GM12864 (cell line): ENCODE data around the gene SPDYE6.
"Not testable (repeated sequence)": the region's sequence is repeated elsewhere in the genome, so short reads cannot be mapped to it uniquely, and the experiment has no call there.

Experiments used
- DNase-seq: peaks from one replicate; pipeline ENCODE4 v3.0.0-alpha.2; 2011; ENCODE audit warnings: low read depth
- H3K4me3 ChIP-seq: 2 replicates; pipeline ENCODE4 v1.5.1; 2011; ENCODE audit warnings: mild to moderate bottlenecking, low read depth, low read length, control low read depth
- TF ChIP-seq, protein P1 (sequence below): IDR thresholded peaks from 2 replicates; pipeline ENCODE4 v1.5.1; 2011; ENCODE audit warnings: low read depth, mild to moderate bottlenecking, moderate library complexity, low read length, control low read depth, inconsistent platforms; ENCODE audit errors: missing control alignments

SPDYE6 gene

DNA sequence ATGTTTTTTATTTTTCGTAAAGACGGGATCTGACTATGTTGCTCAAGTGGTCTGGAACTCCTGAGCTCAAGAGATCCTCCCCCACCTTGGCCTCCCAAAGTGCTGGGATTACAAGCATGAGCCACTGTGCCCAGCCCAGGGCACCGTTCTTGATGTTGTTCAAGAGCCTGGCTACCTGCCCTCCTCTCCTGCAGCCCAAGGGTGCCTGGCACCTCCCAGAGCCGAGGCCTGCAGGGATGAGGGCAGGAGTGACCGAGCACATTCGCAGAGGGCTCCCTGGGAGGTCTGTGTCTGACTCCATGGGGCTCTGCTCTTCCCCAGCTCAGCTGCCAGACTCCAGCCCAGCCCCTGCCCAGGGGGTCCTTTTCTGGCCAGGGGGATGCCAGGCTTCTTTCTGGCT is 54.2 kb downstream of the SPDYE6 start:
- TF ChIP-seq, protein P1, sequence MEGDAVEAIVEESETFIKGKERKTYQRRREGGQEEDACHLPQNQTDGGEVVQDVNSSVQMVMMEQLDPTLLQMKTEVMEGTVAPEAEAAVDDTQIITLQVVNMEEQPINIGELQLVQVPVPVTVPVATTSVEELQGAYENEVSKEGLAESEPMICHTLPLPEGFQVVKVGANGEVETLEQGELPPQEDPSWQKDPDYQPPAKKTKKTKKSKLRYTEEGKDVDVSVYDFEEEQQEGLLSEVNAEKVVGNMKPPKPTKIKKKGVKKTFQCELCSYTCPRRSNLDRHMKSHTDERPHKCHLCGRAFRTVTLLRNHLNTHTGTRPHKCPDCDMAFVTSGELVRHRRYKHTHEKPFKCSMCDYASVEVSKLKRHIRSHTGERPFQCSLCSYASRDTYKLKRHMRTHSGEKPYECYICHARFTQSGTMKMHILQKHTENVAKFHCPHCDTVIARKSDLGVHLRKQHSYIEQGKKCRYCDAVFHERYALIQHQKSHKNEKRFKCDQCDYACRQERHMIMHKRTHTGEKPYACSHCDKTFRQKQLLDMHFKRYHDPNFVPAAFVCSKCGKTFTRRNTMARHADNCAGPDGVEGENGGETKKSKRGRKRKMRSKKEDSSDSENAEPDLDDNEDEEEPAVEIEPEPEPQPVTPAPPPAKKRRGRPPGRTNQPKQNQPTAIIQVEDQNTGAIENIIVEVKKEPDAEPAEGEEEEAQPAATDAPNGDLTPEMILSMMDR, result no peak
- no peak overlapping the region for H3K4me3 ChIP-seq
- DNase-seq, result no peak

DNA sequence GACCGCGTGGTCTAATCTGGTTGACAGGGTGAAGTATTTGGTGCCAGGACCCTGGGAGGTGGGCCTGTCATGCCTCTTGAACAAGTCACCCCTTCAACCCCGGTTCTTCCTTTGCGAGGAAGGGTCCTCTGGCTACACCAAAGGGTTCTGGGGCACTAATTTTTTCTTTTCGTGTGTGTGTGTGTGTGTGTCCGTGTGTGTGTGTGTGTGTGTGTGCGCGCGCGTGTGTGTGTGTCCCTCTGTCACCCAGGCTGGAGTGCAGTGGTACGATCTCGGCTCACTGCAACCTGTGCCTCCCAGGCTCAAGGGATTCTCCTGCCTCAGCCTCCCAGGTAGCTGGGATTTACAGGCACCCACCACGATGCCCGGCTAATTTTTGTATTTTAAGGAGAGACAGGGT is 54.9 kb downstream of the SPDYE6 start:
- not testable (repeated sequence) for H3K4me3 ChIP-seq, DNase-seq

DNA sequence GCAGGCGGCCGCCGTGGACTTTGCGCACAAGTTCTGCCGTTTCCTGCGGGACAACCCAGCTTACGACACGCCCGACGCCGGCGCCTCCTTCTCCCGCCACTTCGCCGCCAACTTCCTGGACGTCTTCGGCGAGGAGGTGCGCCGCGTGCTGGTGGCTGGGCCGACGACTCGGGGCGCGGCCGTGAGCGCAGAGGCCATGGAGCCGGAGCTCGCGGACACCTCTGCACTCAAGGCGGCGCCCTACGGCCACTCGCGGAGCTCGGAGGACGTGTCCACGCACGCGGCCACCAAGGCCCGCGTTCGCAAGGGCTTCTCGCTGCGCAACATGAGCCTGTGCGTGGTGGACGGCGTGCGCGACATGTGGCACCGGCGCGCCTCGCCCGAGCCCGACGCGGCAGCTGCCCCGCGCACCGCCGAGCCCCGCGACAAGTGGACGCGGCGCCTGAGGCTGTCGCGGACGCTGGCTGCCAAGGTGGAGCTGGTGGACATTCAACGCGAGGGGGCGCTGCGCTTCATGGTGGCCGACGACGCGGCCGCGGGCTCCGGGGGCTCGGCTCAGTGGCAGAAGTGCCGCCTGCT is 55.5 kb downstream of the SPDYE6 start:
- no peak for DNase-seq
- H3K4me3 ChIP-seq, result no peak overlapping the region
- TF ChIP-seq, protein P1, result no peak

DNA sequence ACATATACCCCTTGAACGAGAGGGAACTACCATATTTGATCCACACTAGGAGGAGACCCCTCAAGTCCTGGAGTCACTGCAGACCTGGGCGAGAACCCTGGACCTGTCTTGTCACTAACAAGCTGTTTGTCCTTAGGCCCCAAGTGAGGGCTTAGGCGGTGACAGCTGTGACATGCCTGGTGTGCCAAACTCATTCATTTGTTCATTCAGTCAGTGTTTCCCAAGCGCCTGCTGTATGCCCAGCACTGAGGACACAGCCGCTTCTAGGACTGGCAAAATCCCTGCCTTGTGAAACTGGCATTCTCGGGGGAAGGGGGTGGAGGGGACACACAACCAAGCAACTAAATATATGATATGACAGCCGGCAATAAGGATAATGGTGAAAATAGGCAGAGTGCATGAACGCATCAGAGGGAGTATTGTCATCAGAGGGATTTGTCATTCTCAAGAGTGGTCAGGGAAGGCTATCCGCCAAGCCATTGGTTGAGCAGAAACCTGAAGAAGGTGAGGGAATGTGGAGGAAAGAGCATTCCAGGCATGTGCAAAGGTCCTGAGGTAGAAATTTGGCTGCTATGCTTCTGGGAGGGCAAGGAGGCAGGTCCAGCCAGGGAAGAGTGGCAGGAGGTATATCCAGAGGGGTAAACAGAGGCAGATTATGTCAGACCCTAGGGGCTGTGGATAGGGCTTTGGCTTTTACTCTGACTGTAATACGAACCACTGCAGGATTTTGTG is 58.6 kb downstream of the SPDYE6 start:
- TF ChIP-seq, protein P1, result no peak
- no peak for DNase-seq
- H3K4me3 ChIP-seq, result no peak overlapping the region

DNA sequence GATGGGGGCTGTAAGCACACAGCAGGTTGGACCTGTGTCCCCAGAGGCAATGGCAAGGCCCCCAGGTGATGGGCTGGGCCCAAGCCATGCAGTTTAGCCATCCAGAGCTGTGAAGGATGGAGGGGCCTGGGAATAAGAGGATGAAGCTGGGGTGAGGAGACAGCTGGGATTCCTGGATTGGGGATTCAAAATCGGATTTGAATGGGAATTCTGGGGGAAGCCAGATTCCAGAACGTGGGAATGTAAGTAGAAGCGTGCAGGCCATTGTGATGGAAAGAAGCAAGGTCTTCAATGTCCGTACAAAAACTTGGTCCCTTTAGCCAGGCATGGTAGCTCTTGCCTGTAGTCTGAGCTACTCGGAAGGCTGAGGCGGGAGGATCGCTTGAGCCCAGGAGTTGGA is 59.7 kb downstream of the SPDYE6 start:
- TF ChIP-seq, protein P1, result no peak
- H3K4me3 ChIP-seq, result no peak overlapping the region
- DNase-seq, result no peak

DNA sequence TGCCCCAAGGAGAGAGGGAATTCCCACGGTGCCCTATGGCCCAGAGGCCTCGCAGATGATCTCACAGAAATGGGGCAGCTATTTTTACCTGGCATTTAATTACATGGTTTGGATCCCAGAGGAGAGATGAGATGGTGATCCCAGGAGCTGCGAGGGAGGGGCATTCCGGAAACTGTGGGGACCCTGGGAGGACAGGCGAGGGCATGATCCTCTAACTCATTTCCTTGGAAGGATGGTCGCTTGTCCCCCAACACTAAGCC is 60.1 kb downstream of the SPDYE6 start:
- no peak overlapping the region for H3K4me3 ChIP-seq
- no peak for DNase-seq
- TF ChIP-seq, protein P1, result no peak
